HG02970 (cell line): Measurements from ENCODE around the gene HYDIN.

Experiments
- ATAC-seq: cut with Tn5 transposase; IDR thresholded peaks from one replicate; pipeline ENCODE4 v1.9.1; 2021; ENCODE audit warnings: mild to moderate bottlenecking, moderate library complexity, moderate number of reproducible peaks; ENCODE audit not compliant: unreplicated experiment, low FRiP score

Gene HYDIN

GRCh38 chr16:71230122-71230845 lies at the start of gene HYDIN:
Gene HYDIN, minus strand, starts transcription at chr16:71230722. Its CDS starts 43,827 bp downstream, at chr16:71186895.
- ATAC-seq: no peak

GRCh38 chr16:71276589-71277334 lies 46.2 kb upstream of the HYDIN start:
- ATAC-seq: no peak

GRCh38 chr16:71273384-71273783 lies 42.9 kb upstream of the HYDIN start:
- no peak for ATAC-seq

GRCh38 chr16:71264299-71264698 lies 33.8 kb upstream of the HYDIN start:
- no peak for ATAC-seq

GRCh38 chr16:71263582-71263981 lies 33.1 kb upstream of the HYDIN start:
- ATAC-seq: no peak

- ATAC-seq: no peak
Observed at GRCh38 chr16:71262391-71262790, 31.9 kb upstream of the HYDIN start.

- no peak for ATAC-seq
Observed at GRCh38 chr16:71260995-71261394, 30.5 kb upstream of the HYDIN start.

GRCh38 chr16:71259086-71259485 lies 28.6 kb upstream of the HYDIN start:
- no peak for ATAC-seq

GRCh38 chr16:71258372-71258771 lies 27.9 kb upstream of the HYDIN start:
- ATAC-seq: no peak

- no peak for ATAC-seq
Observed at GRCh38 chr16:71257768-71258167, 27.2 kb upstream of the HYDIN start.

- ATAC-seq: no peak
Observed at GRCh38 chr16:71255721-71256120, 25.2 kb upstream of the HYDIN start.

GRCh38 chr16:71254832-71255525 lies 24.5 kb upstream of the HYDIN start:
- no peak for ATAC-seq

GRCh38 chr16:71250461-71251235 lies 20.1 kb upstream of the HYDIN start:
- no peak for ATAC-seq

GRCh38 chr16:71249399-71249798 lies 18.9 kb upstream of the HYDIN start:
- ATAC-seq: no peak

GRCh38 chr16:71247478-71247877 lies 17.0 kb upstream of the HYDIN start:
- no peak for ATAC-seq

- ATAC-seq: no peak
Observed at GRCh38 chr16:71246309-71246708, 15.8 kb upstream of the HYDIN start.

- no peak for ATAC-seq
Observed at GRCh38 chr16:71244521-71244920, 14.0 kb upstream of the HYDIN start.

- no peak for ATAC-seq
Observed at GRCh38 chr16:71242601-71243000, 12.1 kb upstream of the HYDIN start.

- no peak for ATAC-seq
Observed at GRCh38 chr16:71242036-71242435, 11.5 kb upstream of the HYDIN start.

- no peak for ATAC-seq
Observed at GRCh38 chr16:71229344-71229743, 1.2 kb downstream of the HYDIN start.
